WTC11 (cell line): ENCODE data around the gene GFPT2.

ENCODE experiments used
- CBFB ChIP-seq: sonication (generic); formaldehyde crosslinking; IDR thresholded peaks from 2 replicates; pipeline ENCODE4 v1.8.1; 2022; ENCODE audit warnings: mild to moderate bottlenecking, low read depth, missing genetic modification reagents
- ESRRA ChIP-seq: sonication (generic); formaldehyde crosslinking; IDR thresholded peaks from 2 replicates; pipeline ENCODE4 v1.8.1; 2022; ENCODE audit warnings: mild to moderate bottlenecking, missing genetic modification reagents, borderline replicate concordance
- JUN ChIP-seq: sonication (generic); formaldehyde crosslinking; IDR thresholded peaks from 2 replicates; pipeline ENCODE4 v1.8.0; 2023; ENCODE audit warnings: mild to moderate bottlenecking, missing genetic modification reagents
- MYBL2 ChIP-seq: sonication (generic); formaldehyde crosslinking; IDR thresholded peaks from 2 replicates; pipeline ENCODE4 v1.8.1; 2023; ENCODE audit warnings: mild to moderate bottlenecking, moderate library complexity, missing genetic modification reagents
- SP1 ChIP-seq: sonication (generic); formaldehyde crosslinking; conservative IDR thresholded peaks from 2 replicates; pipeline ENCODE4 v1.8.1; 2022; ENCODE audit warnings: missing genetic modification reagents
- TF ChIP-seq, protein P1 (sequence below): fragments of 200-600 bp; IDR thresholded peaks from 2 replicates; pipeline ENCODE4 v1.8.0; 2022; ENCODE audit warnings: antibody characterized with exemption

DNA sequence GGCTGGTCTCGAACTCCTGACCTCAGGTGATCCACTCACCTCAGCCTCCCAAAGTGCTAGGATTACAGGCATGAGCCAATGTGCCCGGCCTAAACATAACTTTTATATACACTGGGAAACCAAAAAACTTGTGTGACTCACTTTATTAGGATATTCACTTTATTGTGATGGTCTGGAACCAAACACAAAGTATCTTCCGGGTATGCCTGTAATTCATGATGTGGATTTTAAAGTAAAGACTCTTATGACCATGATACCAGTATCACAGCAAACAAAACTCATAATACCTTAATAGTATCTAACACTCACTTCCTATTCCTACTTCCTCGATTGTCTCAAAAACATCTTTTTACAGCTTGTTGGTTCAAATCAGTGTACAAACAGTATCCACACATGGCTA lies 12.7 kb upstream of the GFPT2 start:
- TF ChIP-seq, protein P1, sequence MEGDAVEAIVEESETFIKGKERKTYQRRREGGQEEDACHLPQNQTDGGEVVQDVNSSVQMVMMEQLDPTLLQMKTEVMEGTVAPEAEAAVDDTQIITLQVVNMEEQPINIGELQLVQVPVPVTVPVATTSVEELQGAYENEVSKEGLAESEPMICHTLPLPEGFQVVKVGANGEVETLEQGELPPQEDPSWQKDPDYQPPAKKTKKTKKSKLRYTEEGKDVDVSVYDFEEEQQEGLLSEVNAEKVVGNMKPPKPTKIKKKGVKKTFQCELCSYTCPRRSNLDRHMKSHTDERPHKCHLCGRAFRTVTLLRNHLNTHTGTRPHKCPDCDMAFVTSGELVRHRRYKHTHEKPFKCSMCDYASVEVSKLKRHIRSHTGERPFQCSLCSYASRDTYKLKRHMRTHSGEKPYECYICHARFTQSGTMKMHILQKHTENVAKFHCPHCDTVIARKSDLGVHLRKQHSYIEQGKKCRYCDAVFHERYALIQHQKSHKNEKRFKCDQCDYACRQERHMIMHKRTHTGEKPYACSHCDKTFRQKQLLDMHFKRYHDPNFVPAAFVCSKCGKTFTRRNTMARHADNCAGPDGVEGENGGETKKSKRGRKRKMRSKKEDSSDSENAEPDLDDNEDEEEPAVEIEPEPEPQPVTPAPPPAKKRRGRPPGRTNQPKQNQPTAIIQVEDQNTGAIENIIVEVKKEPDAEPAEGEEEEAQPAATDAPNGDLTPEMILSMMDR: no peak
- TF ChIP-seq JUN (CRISPR knock-in tag) (no peak), SP1 (no peak), MYBL2 (CRISPR knock-in tag) (no peak), ESRRA (no peak), CBFB (CRISPR knock-in tag) (no peak)
